CD8-positive, alpha-beta memory T cell (primary cell): ENCODE results near the gene TNFRSF21. TPM values are rescaled to one million over a fixed set of nuclear protein-coding genes. Genes with fewer than 3 reads are reported as not detected.
"Not testable (repeated sequence)": the region's sequence is repeated elsewhere in the genome, so short reads cannot be mapped to it uniquely, and the experiment has no call there.

Source experiments
- CTCF ChIA-PET: fragments of 350-600 bp; sonication (Branson Sonifier 250); formaldehyde crosslinking; loops from one replicate; lab custom pipeline; 2021; ENCODE audit warnings: antibody characterized with exemption; lab: Charles Lee
- POLR2A ChIA-PET: fragments of 350-600 bp; sonication (Branson Sonifier 250); formaldehyde crosslinking; loops from one replicate; lab custom pipeline; 2021; ENCODE audit warnings: antibody characterized with exemption; lab: Charles Lee
- DNase-seq, 5 donors: peaks; one replicate each; pipeline versions ENCODE4 v3.0.0 to v3.0.0-alpha.2; 2020 to 2022; ENCODE audit warnings: mixed read lengths in 1 of 5
- H3K27ac ChIP-seq: one replicate; pipeline ENCODE4 v1.7.0; 2013; ENCODE audit warnings: low read depth, mild to moderate bottlenecking, low read length, moderate library complexity
- H3K27me3 ChIP-seq: 2 replicates; pipeline ENCODE4 v1.7.0; 2013; ENCODE audit warnings: low read length, mild to moderate bottlenecking; ENCODE audit not compliant: insufficient read depth, poor library complexity, severe bottlenecking
- H3K36me3 ChIP-seq: 2 replicates; pipeline ENCODE4 v1.7.0; 2013; ENCODE audit warnings: mild to moderate bottlenecking, low read length, moderate library complexity; ENCODE audit not compliant: insufficient read depth
- H3K4me1 ChIP-seq: 2 replicates; pipeline ENCODE4 v1.7.0; 2013; ENCODE audit warnings: mild to moderate bottlenecking, low read length, moderate library complexity; ENCODE audit not compliant: insufficient read depth
- H3K4me3 ChIP-seq: 2 replicates; pipeline ENCODE4 v1.7.0; 2013; ENCODE audit warnings: mild to moderate bottlenecking, low read length
- H3K9me3 ChIP-seq: 2 replicates; pipeline ENCODE4 v1.7.0; 2013; ENCODE audit warnings: mild to moderate bottlenecking, low read length
- H3K27ac Mint-ChIP-seq, 8 donors: one replicate each; pipeline ENCODE4 v1.8.0; 2020 to 2021; ENCODE audit warnings: mixed read lengths in 8 of 8, mild to moderate bottlenecking in 6 of 8, inconsistent platforms in 3 of 8, moderate library complexity in 3 of 8
- H3K27me3 Mint-ChIP-seq, 2 donors: one replicate each; pipeline ENCODE4 v1.8.0; 2020 to 2021; ENCODE audit warnings: mixed read lengths in 2 of 2, mild to moderate bottlenecking in 1 of 2, moderate library complexity in 1 of 2
- H3K36me3 Mint-ChIP-seq, 3 donors: one replicate each; pipeline ENCODE4 v1.8.0; 2020 to 2021; ENCODE audit warnings: mixed read lengths in 3 of 3, inconsistent platforms in 1 of 3, mild to moderate bottlenecking in 1 of 3
- H3K4me1 Mint-ChIP-seq, 3 donors: one replicate each; pipeline ENCODE4 v1.8.0; 2020 to 2021; ENCODE audit warnings: mixed read lengths in 3 of 3, inconsistent platforms in 1 of 3, mild to moderate bottlenecking in 1 of 3
- H3K4me3 Mint-ChIP-seq, 7 donors: one replicate each; pipeline ENCODE4 v1.8.0; 2020 to 2021; ENCODE audit warnings: mixed read lengths in 7 of 7, mild to moderate bottlenecking in 6 of 7, moderate library complexity in 4 of 7, inconsistent platforms in 2 of 7
- H3K9me3 Mint-ChIP-seq, 5 donors: one replicate each; pipeline ENCODE4 v1.8.0; 2020 to 2022; ENCODE audit warnings: mixed read lengths in 5 of 5, mild to moderate bottlenecking in 3 of 5, moderate library complexity in 2 of 5, inconsistent platforms in 1 of 5
- polyA plus RNA-seq: library from polyadenylated mRNA; unstranded; fragments of 300-500 nt; fragmentation: Illumina TruSeq; gene quantifications from one replicate; pipeline ENCODE4 v1.2.3, GENCODE V29; 2021
- total RNA-seq, 2 experiments: library from RNA; stranded (reverse); gene quantifications; one replicate each; pipeline ENCODE4 v1.2.3, GENCODE V29; 2021

TNFRSF21 gene
- total and polyA plus RNA-seq, 3 experiments from 2014 or later, result 0.06 to 1.8 (median 1.7) TPM

- H3K27ac Mint-ChIP-seq, result not testable (repeated sequence)
Measured at GRCh38 chr6:47223251-47223650, 86.5 kb downstream of the TNFRSF21 start.

GRCh38 chr6:47221565-47221964, 88.1 kb downstream of the TNFRSF21 start:
- ChIA-PET POLR2A (no interaction called here), CTCF (no interaction called here)
- Histone ChIP-seq H3K9me3 (no peaks in the 10 kb centered on the region), H3K4me3 (no peak overlapping the region), H3K4me1 (no peaks in the 10 kb centered on the region), H3K27ac (no peak overlapping the region), H3K27me3 (no peaks in the 10 kb centered on the region), H3K36me3 (no peaks in the 10 kb centered on the region)
- H3K9me3 Mint-ChIP-seq, result peaks cover 0 to 9% (median 0%) of the 10 kb centered on the region in 5 donors
- no peaks in the 10 kb centered on the region for H3K27me3 Mint-ChIP-seq
- no peak for DNase-seq
- no peak overlapping the region for H3K27ac Mint-ChIP-seq
- no peaks in the 10 kb centered on the region for H3K36me3 Mint-ChIP-seq
- H3K4me3 Mint-ChIP-seq, result no peak overlapping the region
- no peaks in the 10 kb centered on the region for H3K4me1 Mint-ChIP-seq

More at GRCh38 chr6:47223251-47223650, 86.5 kb downstream of the TNFRSF21 start:
- H3K36me3 Mint-ChIP-seq, DNase-seq, H3K27ac ChIP-seq, H3K36me3 ChIP-seq, CTCF ChIA-PET, H3K4me3 Mint-ChIP-seq, H3K9me3 Mint-ChIP-seq, H3K4me1 Mint-ChIP-seq, H3K27me3 Mint-ChIP-seq, H3K9me3 ChIP-seq, POLR2A ChIA-PET, H3K27me3 ChIP-seq, H3K4me1 ChIP-seq, H3K4me3 ChIP-seq: not testable (repeated sequence)

DNA sequence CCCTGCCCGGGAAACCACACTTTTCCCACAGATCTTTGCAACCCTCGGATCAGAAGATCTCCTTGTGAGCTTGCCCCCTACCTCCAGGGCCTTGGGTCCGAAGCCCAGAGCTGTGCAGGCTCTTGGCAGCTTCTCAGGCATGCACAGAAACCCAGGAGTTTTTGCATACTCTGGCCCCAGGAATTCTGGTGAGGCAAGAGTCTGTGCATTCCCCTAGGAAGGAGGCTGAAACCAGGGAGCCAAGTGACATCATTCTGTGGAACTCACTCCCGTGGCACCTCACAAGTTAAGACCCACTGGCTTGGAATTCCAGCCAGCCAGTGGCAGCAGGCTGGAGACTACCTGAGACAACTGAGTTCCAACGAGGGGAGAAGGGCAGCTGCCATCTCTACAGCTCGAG, 100.1 kb downstream of the TNFRSF21 start:
- Mint-ChIP-seq H3K9me3 (peaks cover 0 to 7% (median 0%) of the 10 kb centered on the region in 5 donors), H3K4me3 (no peak overlapping the region), H3K27ac (no peak overlapping the region), H3K4me1 (no peaks in the 10 kb centered on the region), H3K36me3 (no peaks in the 10 kb centered on the region), H3K27me3 (peaks cover 0 to 5% of the 10 kb centered on the region in 2 donors)
- CTCF ChIA-PET, result no interaction called here
- Histone ChIP-seq H3K9me3 (no peaks in the 10 kb centered on the region), H3K27ac (no peak overlapping the region), H3K36me3 (no peaks in the 10 kb centered on the region), H3K4me1 (no peaks in the 10 kb centered on the region), H3K27me3 (no peaks in the 10 kb centered on the region), H3K4me3 (no peak overlapping the region)
- DNase-seq, result no peak
- POLR2A ChIA-PET, result no interaction called here

DNA sequence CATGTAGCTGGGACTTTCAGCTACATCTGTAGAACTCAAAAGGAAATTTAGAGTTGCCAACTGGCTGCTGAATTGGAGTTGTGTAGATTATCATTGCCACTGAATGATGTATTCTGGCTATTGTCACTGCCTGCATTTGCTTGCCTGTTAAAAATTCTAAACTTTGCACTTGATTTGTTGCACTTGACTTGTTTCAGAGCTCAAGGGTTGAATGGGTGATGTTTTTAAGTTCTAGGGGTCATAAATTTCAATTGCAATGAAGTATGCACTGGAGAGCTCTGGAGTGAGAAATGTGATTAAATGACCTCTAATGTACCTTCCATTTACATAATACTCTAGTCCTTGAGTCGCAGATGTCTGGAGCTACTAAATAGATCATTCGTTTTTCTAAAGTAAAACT, 102.4 kb downstream of the TNFRSF21 start:
- Mint-ChIP-seq H3K27ac (no peak overlapping the region), H3K9me3 (peaks cover 0 to 3% (median 0%) of the 10 kb centered on the region in 5 donors), H3K36me3 (no peaks in the 10 kb centered on the region), H3K4me3 (no peak overlapping the region), H3K27me3 (peaks cover 0 to 6% of the 10 kb centered on the region in 2 donors), H3K4me1 (peaks cover 0 to 3% (median 0%) of the 10 kb centered on the region in 3 donors)
- Histone ChIP-seq H3K9me3 (no peaks in the 10 kb centered on the region), H3K4me1 (no peaks in the 10 kb centered on the region), H3K27me3 (no peaks in the 10 kb centered on the region), H3K36me3 (no peaks in the 10 kb centered on the region), H3K27ac (no peak overlapping the region), H3K4me3 (no peak overlapping the region)
- ChIA-PET POLR2A (no interaction called here), CTCF (no interaction called here)
- no peak for DNase-seq

- Mint-ChIP-seq H3K4me1 (peaks cover 0 to 3% (median 0%) of the 10 kb centered on the region in 3 donors), H3K9me3 (no peaks in the 10 kb centered on the region), H3K4me3 (no peak overlapping the region), H3K36me3 (no peaks in the 10 kb centered on the region), H3K27ac (no peak overlapping the region), H3K27me3 (peaks cover 0 to 6% of the 10 kb centered on the region in 2 donors)
- POLR2A ChIA-PET, result no interaction called here
- Histone ChIP-seq H3K27ac (no peak overlapping the region), H3K4me3 (no peak overlapping the region), H3K9me3 (no peaks in the 10 kb centered on the region), H3K4me1 (no peaks in the 10 kb centered on the region), H3K36me3 (no peaks in the 10 kb centered on the region), H3K27me3 (no peaks in the 10 kb centered on the region)
- CTCF ChIA-PET, result no interaction called here
- DNase-seq, result no peak
Measured at GRCh38 chr6:47206626-47207025, 103.1 kb downstream of the TNFRSF21 start.

DNA sequence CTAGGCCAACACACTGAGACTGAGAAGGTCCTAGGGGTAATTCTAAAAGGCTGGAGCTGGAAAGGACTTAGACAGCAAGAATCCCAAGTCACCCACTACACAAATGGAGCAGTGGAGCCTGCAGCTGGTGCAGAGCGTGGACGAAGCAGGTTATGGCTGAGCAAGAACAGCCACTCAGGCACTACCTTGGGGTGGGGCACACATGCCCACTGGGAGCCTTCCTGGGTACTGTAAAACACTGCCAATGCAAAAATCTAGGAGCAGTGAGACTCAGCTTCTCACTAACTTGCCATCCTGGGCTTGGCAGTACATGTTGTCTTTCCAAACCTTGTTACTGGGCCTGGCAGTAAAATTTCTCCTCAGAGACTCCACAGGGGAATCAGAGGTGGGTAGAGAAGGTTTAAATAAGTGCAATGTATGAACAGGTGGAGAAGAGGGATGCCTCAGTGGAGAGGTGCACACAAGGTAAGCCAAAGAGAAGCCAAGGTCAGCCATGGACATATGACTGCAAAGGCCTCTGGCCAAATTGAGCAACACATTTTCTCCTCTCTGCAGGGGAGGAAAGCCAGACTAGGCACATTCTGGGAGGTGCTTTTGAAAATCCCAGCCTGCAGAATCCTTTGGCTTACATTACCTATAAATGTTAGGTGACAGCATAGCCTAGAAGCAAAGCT, 105.6 kb downstream of the TNFRSF21 start:
- Mint-ChIP-seq H3K27ac (no peak overlapping the region), H3K27me3 (peaks cover 0 to 6% of the 10 kb centered on the region in 2 donors)
- CTCF ChIA-PET, result no interaction called here

DNA sequence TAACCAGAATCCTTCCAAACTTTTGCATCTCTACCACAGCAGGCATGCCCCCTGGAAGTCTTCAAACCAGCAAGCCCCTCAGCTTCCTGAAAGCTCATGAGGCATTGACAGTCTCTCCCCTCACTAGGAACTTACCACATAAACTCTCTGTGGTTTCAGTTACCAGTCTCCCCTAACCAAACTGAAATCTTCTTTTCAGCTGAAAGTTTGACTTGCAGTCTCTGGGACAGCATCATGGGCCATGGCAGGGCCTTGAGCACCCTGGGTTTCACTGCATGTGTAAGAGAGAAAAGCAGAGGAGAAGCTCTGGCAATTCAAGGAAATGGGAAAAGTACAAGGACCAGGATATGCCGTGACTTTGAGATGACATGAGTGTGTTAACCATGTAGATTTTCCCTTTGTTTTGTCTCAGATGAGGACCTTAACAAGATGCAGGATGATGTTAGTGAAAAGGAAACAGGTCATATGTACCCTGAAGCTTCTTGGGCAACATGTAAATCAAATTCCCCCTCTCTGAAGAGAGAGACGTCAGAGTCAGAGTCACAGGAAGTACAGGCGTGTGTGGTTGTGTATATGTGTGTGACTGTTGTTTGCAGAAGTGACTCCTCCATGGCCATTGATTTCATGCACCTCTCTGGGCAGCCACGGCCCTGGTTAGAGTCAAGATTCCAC, 106.3 kb downstream of the TNFRSF21 start:
- Mint-ChIP-seq H3K27ac (peak overlapping the region in 1 of 8 donors; percentile 35), H3K27me3 (peaks cover 0 to 6% of the 10 kb centered on the region in 2 donors), H3K36me3 (no peaks in the 10 kb centered on the region), H3K4me3 (no peak overlapping the region), H3K9me3 (no peaks in the 10 kb centered on the region), H3K4me1 (peaks cover 0 to 4% (median 0%) of the 10 kb centered on the region in 3 donors)
- Histone ChIP-seq H3K4me3 (no peak overlapping the region), H3K9me3 (no peaks in the 10 kb centered on the region), H3K27ac (no peak overlapping the region), H3K36me3 (no peaks in the 10 kb centered on the region), H3K4me1 (no peaks in the 10 kb centered on the region), H3K27me3 (no peaks in the 10 kb centered on the region)
- peak in 2 of 5 donors; percentile 1 to 39 for DNase-seq
- ChIA-PET POLR2A (no interaction called here), CTCF (no interaction called here)

More for the DNA sequence above, 105.6 kb downstream of the TNFRSF21 start:
- Histone ChIP-seq H3K4me1 (no peaks in the 10 kb centered on the region), H3K4me3 (no peak overlapping the region), H3K9me3 (no peaks in the 10 kb centered on the region), H3K36me3 (no peaks in the 10 kb centered on the region), H3K27ac (no peak overlapping the region), H3K27me3 (no peaks in the 10 kb centered on the region)
- POLR2A ChIA-PET, result no interaction called here
- Mint-ChIP-seq H3K4me1 (peaks cover 0 to 3% (median 0%) of the 10 kb centered on the region in 3 donors), H3K36me3 (no peaks in the 10 kb centered on the region), H3K4me3 (no peak overlapping the region), H3K9me3 (no peaks in the 10 kb centered on the region)
- DNase-seq, result no peak

GRCh38 chr6:47202644-47203205, 107.0 kb downstream of the TNFRSF21 start:
- Mint-ChIP-seq H3K27me3 (peaks cover 0 to 5% of the 10 kb centered on the region in 2 donors), H3K27ac (peak overlapping the region in 1 of 8 donors; percentile 35), H3K4me3 (no peak overlapping the region), H3K9me3 (no peaks in the 10 kb centered on the region), H3K36me3 (no peaks in the 10 kb centered on the region), H3K4me1 (peaks cover 0 to 10% (median under 1%) of the 10 kb centered on the region in 3 donors)
- no peaks in the 10 kb centered on the region for H3K36me3 ChIP-seq
- H3K9me3 ChIP-seq, result no peaks in the 10 kb centered on the region
- POLR2A ChIA-PET, result no interaction called here
- H3K27ac ChIP-seq, result no peak overlapping the region
- H3K27me3 ChIP-seq, result no peaks in the 10 kb centered on the region
- H3K4me3 ChIP-seq, result no peak overlapping the region
- no peak for DNase-seq
- CTCF ChIA-PET, result no interaction called here
- H3K4me1 ChIP-seq, result no peaks in the 10 kb centered on the region
